HEK293T (cell line): ENCODE measurements around the gene MYO16.
"Not testable (repeated sequence)": the region's sequence is repeated elsewhere in the genome, so short reads cannot be mapped to it uniquely, and the experiment has no call there.

Source experiments
- CTCF ChIA-PET: fragments of 350-600 bp; formaldehyde crosslinking; extraction: SDS; loops from one replicate; lab custom pipeline; 2021; ENCODE audit warnings: antibody characterized with exemption, inconsistent platforms; lab: Yijun Ruan, JAX
- POLR2A ChIA-PET: fragments of 350-600 bp; formaldehyde crosslinking; extraction: SDS; loops from one replicate; lab custom pipeline; 2020; ENCODE audit warnings: antibody characterized with exemption, inconsistent platforms; lab: Yijun Ruan, JAX
- DNase-seq: peaks from one replicate; pipeline ENCODE4 v3.0.0; 2012; ENCODE audit warnings: mixed read lengths; ENCODE audit errors: extremely low spot score
- ARNT ChIP-seq: fragments of 450-650 bp; IDR thresholded peaks from 2 replicates; pipeline ENCODE4 v1.6.1; 2017; ENCODE audit warnings: mild to moderate bottlenecking
- BHLHE40 ChIP-seq: fragments of 450-650 bp; IDR thresholded peaks from 2 replicates; pipeline ENCODE4 v1.6.1; 2016; ENCODE audit warnings: mild to moderate bottlenecking, moderate library complexity, borderline replicate concordance
- CTBP1 ChIP-seq: fragments of 450-650 bp; IDR thresholded peaks from 2 replicates; pipeline ENCODE4 v1.6.1; 2016; ENCODE audit warnings: borderline replicate concordance
- ELF4 ChIP-seq: fragments of 450-650 bp; IDR thresholded peaks from 2 replicates; pipeline ENCODE4 v1.6.1; 2017; ENCODE audit warnings: antibody characterized with exemption
- FOXA1 ChIP-seq: fragments of 450-650 bp; IDR thresholded peaks from 2 replicates; pipeline ENCODE4 v1.6.1; 2016; ENCODE audit warnings: mild to moderate bottlenecking
- FOXK2 ChIP-seq: fragments of 450-650 bp; IDR thresholded peaks from 2 replicates; pipeline ENCODE4 v1.6.1; 2016; ENCODE audit warnings: mild to moderate bottlenecking
- FOXM1 ChIP-seq: fragments of 450-650 bp; IDR thresholded peaks from 2 replicates; pipeline ENCODE4 v1.6.1; 2017; ENCODE audit warnings: mild to moderate bottlenecking, borderline replicate concordance
- HDGF ChIP-seq: fragments of 450-650 bp; IDR thresholded peaks from 2 replicates; pipeline ENCODE4 v1.6.1; 2017; ENCODE audit warnings: antibody characterized with exemption, borderline replicate concordance
- L3MBTL2 ChIP-seq: fragments of 450-650 bp; conservative IDR thresholded peaks from 2 replicates; pipeline ENCODE4 v1.6.1; 2016; ENCODE audit warnings: mild to moderate bottlenecking
- LEF1 ChIP-seq: fragments of 450-650 bp; IDR thresholded peaks from 2 replicates; pipeline ENCODE4 v1.6.1; 2017; ENCODE audit warnings: mild to moderate bottlenecking, borderline replicate concordance
- NFRKB ChIP-seq: fragments of 450-650 bp; IDR thresholded peaks from 2 replicates; pipeline ENCODE4 v1.6.1; 2016; ENCODE audit warnings: mild to moderate bottlenecking, moderate library complexity
- PKNOX1 ChIP-seq: fragments of 450-650 bp; IDR thresholded peaks from 2 replicates; pipeline ENCODE4 v1.6.1; 2016
- SP1 ChIP-seq: fragments of 450-650 bp; IDR thresholded peaks from 2 replicates; pipeline ENCODE4 v1.6.1; 2017
- SUZ12 ChIP-seq: fragments of 450-650 bp; IDR thresholded peaks from 2 replicates; pipeline ENCODE4 v1.6.1; 2016; ENCODE audit warnings: mild to moderate bottlenecking
- TARDBP ChIP-seq: fragments of 450-650 bp; IDR thresholded peaks from 2 replicates; pipeline ENCODE4 v1.6.1; 2016
- ZNF384 ChIP-seq: fragments of 450-650 bp; IDR thresholded peaks from 2 replicates; pipeline ENCODE4 v1.6.1; 2016

The MYO16 gene

GRCh38 chr13:108902405-108903155 lies 273.2 kb downstream of the MYO16 start:
- ChIA-PET CTCF (no interaction called here), POLR2A (no interaction called here)
- TF ChIP-seq BHLHE40 = no peak
- no peak for TF ChIP-seq ELF4
- no peak for TF ChIP-seq SP1
- TF ChIP-seq FOXK2 = no peak
- no peak for TF ChIP-seq HDGF
- no peak for TF ChIP-seq FOXM1
- no peak for TF ChIP-seq LEF1
- TF ChIP-seq PKNOX1 = no peak
- TF ChIP-seq NFRKB = no peak
- DNase-seq = no peak

GRCh38 chr13:108903613-108904012 lies 274.2 kb downstream of the MYO16 start:
- no peak for TF ChIP-seq FOXA1
- TF ChIP-seq TARDBP = no peak
- TF ChIP-seq L3MBTL2 = no peak
- ChIA-PET POLR2A (no interaction called here), CTCF (no interaction called here)
- no peak for DNase-seq

- TF ChIP-seq PKNOX1 (no peak), L3MBTL2 (no peak), SUZ12 (no peak), HDGF (no peak), FOXM1 (no peak), ZNF384 (no peak), NFRKB (no peak), FOXK2 (no peak), TARDBP (no peak), BHLHE40 (no peak)
- DNase-seq = no peak
- ChIA-PET POLR2A (no interaction called here), CTCF (no interaction called here)
Measured at GRCh38 chr13:108911807-108912206, 282.4 kb downstream of the MYO16 start.

GRCh38 chr13:108913731-108914130 lies 284.3 kb downstream of the MYO16 start:
- DNase-seq, CTCF ChIA-PET, POLR2A ChIA-PET: not testable (repeated sequence)

GRCh38 chr13:108915095-108915633 lies 285.8 kb downstream of the MYO16 start:
- ChIA-PET POLR2A (no interaction called here), CTCF (interaction anchor here (1.0 to 1.5 kb wide), 2 partner anchors 24 to 37 kb away, joined by 3 read pairs; no protein-coding TSS in a partner anchor)
- DNase-seq = no peak
- TF ChIP-seq NFRKB (no peak), ZNF384 (no peak), CTBP1 (no peak), FOXA1 (no peak), FOXM1 (no peak), LEF1 (no peak), HDGF (no peak)

GRCh38 chr13:108915634-108916512 lies 286.5 kb downstream of the MYO16 start:
- POLR2A ChIA-PET = no interaction called here
- TF ChIP-seq ELF4 = no peak
- no peak for TF ChIP-seq FOXA1
- no peak for TF ChIP-seq FOXK2
- TF ChIP-seq NFRKB = no peak
- no peak for TF ChIP-seq SUZ12
- no peak for TF ChIP-seq CTBP1
- TF ChIP-seq ZNF384 = no peak
- TF ChIP-seq HDGF = no peak
- DNase-seq = peak; percentile 7
- CTCF ChIA-PET = interaction anchor here (0.5 to 1.5 kb wide), 2 partner anchors 24 to 308 kb away, joined by 3 read pairs; no protein-coding TSS in a partner anchor

GRCh38 chr13:108917581-108917980 lies 288.2 kb downstream of the MYO16 start:
- ChIA-PET CTCF (no interaction called here), POLR2A (no interaction called here)
- DNase-seq = no peak
- no peak for TF ChIP-seq SUZ12
- no peak for TF ChIP-seq ARNT
- TF ChIP-seq ZNF384 = no peak
- TF ChIP-seq L3MBTL2 = no peak
- no peak for TF ChIP-seq BHLHE40
- no peak for TF ChIP-seq FOXM1
- no peak for TF ChIP-seq SP1
- no peak for TF ChIP-seq CTBP1
- TF ChIP-seq FOXK2 = no peak
- TF ChIP-seq TARDBP = no peak
- no peak for TF ChIP-seq LEF1
- no peak for TF ChIP-seq HDGF
